Stimulated activated CD4-positive, alpha-beta T cell treated with anti-CD3 and anti-CD28 coated beads, Interleukin-2, amount 100 ng/mL, for 24 hours (primary cell): Measurements from ENCODE around the gene ACTRT3.
A peak's percentile ranks its signal among the peaks of the same experiment; 100 is the strongest.

Experiments used
- DNase-seq, 2 donors: peaks; one replicate each; pipeline ENCODE4 v3.0.0-alpha.2; 2020

Gene ACTRT3

DNA sequence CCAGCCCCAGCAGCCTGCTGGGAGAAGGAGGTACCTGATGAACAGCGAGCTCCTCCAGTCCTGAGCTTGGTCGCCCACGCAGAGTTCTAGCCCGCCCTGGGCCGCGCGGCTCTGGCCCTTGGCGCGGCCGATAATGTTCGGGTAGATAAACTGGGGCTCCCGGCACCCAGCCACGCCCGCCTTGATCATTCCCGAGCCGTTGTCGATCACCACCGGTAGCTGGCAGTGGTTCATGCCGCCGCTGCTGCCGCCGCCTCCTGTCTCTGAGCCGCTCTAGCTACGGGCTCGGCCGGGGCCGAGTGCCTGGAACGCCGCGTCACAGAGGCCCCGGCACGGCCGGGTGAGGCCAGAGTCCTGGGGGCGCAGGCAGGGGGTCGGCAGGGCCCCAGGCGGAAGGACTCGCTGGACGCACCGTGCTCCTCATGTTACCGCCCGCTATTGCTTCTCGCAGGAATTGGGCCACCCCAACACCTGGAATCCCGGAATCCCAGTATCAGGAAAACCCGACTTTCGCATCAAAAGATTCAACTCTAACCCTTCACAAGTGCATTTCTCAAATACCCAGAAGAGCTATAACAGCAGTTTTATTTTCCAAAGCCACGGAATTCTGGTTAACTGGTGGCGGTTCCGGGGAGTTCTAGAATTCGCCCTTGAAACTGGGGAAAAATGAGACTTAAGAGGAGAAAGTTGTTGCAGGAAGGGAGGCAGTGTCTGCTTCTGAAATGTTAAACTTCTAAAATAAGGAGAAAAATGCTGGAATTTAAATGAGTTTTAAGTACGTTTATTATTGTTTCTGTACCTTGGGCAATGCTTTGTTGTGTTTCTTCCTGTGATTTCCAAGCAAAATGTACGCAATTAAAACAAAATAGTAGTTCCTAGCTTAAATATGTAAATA is at the start of gene ACTRT3:
TSS of gene ACTRT3 (minus strand) at position 275 of the 895 bp plus-strand sequence. CDS start at position 234, 41 bp downstream.
- DNase-seq = peak; percentile 66 to 71

DNA sequence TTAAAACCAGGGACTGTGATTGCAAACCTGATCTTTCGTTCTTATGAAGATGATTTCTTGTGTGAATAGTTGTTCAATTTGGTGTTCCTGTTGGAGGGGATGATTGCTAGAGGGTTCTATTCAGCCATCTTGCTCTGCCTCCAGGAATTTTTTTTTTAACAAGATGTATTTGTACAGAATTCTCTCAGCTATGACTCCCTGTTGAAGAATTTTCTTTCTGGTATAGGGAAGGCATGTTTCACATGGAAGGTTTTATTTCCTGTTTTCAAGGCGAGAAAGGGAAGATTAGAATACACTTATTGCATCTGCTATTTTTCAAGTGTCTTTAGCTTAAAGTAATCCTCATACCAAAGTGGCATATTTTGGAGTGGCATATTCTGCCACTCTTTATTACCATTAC is 49.0 kb upstream of the ACTRT3 start:
- no peak for DNase-seq

GRCh38 chr3:169815590-169816150 is 46.3 kb upstream of the ACTRT3 start:
- DNase-seq = no peak

DNA sequence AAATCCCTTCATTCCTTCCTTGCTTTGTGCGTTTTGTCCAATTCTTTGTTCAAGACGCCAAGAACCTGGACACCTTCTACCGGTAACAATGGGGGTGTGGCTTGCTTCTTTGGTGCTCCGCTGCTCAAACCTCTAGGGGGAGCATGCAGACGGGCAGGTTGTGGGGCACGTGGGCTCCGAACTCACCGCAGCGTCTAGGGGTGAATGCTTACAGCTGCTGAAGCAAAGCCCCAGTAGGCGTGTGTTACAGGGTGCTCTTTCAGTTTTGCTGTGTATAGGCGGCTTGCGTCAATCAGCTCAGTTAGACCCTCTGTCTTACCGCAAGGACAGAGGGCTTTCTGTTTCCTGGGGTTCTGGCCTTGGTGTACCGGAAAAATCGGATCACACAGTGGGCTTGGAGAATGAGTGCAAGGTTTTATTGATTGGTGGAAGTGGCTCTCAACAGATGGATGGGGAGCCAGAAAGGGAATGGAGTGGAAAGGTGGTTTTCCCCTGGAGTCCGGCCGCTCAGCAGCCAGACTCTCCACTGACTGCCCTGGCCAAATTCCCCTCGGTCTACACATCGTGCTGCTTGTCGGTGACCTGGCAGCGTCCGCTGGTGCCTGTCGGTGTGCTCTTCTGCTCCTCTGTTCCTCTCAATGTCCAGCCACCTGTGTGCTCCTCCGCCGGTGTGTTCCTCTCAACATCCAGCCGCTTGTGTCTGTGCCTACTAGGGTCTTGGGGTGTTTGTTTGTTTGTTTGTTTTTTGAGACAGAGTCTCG is 44.6 kb upstream of the ACTRT3 start:
- DNase-seq = peak; percentile 65 to 72

GRCh38 chr3:169813278-169813677 is 43.9 kb upstream of the ACTRT3 start:
- DNase-seq = no peak

DNA sequence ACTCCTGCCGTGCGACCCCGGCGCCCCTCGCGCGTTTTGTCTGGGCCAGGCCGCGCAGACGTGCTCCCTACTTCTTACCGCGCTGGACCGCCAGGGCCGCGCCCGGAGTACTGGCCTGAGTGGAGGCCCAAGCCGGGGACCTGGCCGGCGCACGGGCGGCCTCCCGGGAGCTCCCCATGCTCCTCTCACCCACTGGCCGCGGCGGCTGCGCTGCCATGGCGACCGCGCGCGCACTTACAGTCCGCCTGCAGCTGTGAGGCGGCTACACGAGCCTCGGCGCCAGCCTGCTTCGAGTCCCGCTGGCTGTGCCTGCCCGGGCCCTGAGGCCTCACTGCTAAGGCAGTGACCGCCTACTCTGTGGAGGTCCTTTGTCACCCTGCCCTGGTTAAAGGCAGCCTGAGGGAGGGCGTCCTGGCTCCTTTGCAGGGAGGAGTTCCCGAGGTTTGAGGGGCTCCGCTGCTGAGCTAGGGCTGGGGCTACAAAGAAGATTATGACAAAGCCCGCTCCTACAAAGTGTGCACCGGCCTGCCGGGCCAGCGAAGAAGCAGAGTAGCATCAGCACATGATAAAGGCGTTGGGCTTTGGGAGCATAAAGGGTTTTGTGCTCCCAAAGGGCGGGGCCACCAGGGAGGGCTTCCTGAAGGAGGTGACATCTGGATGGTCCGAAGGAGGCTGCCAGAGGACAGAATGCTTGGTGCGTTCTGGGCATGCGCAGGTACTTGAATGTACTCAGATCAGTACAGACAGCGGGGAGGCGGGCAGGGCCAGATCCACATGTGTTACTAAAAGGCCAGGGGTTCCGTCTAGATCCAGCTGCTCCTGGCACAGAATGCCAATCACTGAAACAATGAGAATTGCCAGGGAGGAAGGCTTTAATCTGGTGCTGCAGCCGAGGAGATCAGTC is 43.2 kb upstream of the ACTRT3 start, which contains the start of the genes LRRC34 and LRRIQ4:
TSS of gene LRRC34 (minus strand) at position 573 of the 904 bp plus-strand sequence. CDS start at position 217, 356 bp downstream.
TSS of gene LRRIQ4 (plus strand) at position 539 of the 904 bp plus-strand sequence. CDS start 9,052 bp downstream, outside the sequence.
- peak; percentile 75 to 81 for DNase-seq

DNA sequence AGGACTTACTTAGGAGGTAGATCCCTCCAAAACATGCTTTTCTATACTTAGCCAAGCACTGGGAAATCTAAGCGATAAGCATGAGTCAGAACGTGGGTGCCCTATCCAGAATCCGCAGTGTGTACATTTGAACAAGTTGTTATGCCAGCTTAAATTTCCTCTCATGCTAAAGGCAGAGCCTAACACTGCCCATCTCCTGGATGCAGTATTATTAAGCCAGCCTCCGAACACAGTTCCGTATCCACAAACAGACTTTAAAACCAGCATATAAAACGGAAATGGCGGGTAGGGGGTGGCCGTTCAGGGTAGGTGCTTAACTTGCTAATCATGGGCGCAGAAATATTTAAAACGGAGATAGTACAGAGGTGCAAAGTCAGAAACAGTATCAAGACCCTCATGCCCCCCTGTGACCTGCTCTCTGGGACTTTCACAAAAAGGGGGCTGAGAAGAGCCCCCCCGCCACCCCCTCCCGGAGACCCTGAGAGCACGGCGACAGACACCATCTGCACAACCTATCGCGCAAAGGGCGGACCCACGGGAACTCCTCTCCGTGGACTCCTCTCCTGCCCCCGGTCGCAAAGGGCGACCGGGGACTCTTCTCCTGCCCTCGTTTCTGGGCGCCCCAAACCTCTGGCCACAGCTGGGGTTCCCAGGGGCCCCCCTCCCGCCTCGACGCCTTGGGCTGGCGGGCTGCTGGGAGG is 42.4 kb upstream of the ACTRT3 start:
- no peak for DNase-seq

DNA sequence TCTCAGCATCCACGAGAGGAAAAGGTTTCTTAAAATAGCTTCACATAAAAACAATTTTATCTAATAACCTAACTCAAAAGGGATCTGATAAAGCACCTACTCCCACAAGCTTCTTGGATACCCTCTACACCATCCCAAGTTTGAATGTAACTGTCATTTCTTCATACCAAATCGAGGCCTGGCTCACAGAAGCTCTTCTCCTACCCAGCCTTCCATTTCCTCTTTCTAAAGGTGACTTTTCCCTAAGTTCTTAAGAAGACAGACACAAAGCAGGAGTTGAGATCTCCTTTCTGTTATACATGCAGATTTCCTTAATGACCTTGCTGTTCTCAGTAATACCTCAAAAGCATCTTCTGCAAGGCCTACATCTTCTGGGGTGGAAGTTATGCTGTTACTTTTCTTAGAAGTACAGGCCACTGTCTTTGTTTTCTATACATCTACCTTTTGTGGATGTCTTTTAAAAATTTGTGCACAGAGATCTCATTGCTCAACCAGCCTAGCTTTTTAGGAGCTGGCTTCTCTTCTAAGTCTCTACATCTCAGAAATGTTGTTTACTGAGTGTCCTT is 40.0 kb upstream of the ACTRT3 start:
- no peak for DNase-seq

- no peak for DNase-seq
Observed at GRCh38 chr3:169804681-169805080, 35.3 kb upstream of the ACTRT3 start.

DNA sequence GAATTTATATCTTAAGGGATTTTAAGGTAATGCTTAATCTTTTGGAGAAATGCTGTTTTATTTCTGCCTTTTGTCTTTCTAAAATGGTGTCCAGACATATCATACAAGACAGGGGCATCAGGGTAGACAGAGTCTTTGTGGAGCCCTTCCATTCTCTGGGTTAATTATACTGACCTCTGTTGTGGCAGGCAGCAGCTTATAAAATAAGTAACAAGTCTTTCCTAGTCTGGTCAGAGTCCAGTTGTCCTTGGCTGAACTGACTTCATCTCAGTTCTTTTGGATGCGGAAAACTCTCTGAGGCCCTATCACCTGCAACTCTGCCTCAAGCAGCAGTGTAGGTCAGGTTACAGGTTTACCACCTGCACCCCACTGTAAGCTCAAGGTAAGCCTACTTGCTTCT is 23.0 kb upstream of the ACTRT3 start:
- no peak for DNase-seq

DNA sequence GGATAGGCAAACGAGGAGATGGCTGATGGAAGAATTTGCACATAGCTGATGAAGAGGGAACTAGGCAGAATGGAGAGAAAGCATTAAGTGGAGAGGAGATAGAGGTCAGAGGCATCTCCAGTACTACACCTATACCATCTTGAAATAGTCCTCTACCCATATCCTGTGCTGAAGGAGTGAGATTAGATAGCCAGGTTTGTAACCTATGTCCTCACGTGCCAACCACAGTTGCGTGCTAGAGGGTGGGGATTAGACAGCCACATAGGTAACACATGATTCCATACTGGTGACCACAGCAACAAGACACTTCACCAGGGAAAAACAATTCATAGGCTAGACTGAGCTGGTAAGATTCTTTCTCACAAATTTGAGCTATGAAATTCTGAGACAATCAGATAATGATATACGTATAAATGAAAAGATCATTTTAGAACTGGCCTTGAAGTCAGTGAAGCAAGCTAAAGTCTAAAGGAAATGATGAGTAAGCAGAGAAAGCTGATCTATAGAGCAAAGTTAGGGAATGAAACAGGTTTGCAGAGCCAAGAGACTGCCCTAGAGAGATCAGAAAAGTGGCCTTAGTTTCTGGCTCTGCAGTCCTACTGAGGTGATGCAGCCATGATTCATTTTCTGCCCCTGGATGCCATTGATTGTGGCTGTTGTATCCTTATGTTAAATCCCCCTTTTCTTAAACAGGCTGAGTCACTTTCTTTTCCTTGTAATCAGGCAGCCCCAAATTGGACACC is 21.5 kb upstream of the ACTRT3 start:
- DNase-seq = no peak

DNA sequence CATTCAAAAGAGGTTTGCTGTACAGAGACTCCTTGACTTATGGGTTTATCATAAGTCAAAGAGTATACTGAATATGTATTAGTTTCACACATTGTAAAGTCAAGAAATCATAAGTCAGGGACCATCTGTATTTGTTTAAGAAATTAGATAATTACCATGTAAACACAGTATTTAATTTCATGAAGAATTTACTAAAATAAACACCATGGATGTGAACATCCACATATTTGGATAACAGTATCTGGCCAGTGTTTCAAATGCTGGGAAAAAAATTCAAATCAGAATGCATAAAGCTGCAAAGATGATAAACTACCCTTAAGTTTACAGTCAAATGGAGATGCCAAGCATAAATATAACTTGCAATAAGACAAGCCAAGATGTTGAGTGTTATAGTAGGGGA is 20.9 kb upstream of the ACTRT3 start:
- DNase-seq = no peak

DNA sequence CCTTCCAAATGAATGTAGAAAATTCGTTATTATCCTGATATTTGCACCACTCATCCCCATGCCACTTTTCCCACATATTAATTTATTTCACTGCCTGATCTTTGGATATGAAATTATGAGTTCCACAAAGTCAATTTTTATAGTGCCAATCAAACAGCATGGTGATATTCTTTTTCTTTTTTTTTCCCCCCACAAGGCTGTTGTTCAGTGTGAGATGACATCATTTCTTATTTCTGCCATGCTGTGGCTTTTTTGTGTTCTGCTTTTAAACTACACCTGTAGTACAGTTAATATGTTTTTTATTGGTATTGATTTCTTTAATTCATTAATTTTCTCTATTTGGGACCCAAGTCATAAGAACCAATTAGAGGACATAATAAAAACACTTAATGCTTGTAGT is 18.4 kb upstream of the ACTRT3 start:
- no peak for DNase-seq

DNA sequence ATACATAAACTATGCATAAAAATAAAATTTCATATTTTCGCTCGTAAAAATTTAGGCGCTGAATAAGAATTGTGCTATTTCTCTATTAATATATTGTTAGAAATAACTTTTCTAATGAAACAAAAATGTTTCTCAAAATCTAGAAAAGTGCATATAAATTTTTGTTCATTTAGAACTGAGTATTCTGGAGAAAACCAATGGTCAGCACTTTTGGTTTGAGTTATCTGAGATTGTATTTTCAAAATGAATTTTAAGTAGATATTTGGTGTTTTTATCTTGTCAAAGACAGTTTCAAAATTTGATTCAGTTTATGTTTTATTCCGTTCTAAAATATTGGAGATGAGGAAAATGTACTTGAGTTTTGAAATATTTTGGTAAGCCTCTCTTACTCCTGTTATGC is 17.8 kb upstream of the ACTRT3 start:
- no peak for DNase-seq

GRCh38 chr3:169781209-169781855 is 12.0 kb upstream of the ACTRT3 start:
- DNase-seq = no peak

DNA sequence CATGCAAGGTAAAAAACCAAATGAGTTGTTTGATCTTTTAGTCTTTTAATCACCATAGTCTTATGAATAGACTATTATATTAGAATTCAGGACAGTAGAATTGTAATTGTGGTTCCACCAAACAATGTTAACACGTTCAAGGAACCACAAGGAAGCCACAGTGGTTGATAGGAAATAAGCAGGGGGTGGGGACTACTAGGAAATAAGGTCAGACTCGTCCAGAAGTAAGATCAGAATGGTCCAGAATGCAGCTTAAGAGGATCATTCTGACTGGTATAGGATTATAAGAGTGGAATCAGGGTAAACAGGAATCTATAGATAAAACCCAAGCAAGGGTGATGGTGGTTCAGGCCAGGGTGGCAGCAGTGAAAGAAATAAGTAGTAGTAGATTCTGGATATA is 11.4 kb upstream of the ACTRT3 start:
- DNase-seq = no peak

GRCh38 chr3:169777822-169778221 is 8.5 kb upstream of the ACTRT3 start:
- no peak for DNase-seq

DNA sequence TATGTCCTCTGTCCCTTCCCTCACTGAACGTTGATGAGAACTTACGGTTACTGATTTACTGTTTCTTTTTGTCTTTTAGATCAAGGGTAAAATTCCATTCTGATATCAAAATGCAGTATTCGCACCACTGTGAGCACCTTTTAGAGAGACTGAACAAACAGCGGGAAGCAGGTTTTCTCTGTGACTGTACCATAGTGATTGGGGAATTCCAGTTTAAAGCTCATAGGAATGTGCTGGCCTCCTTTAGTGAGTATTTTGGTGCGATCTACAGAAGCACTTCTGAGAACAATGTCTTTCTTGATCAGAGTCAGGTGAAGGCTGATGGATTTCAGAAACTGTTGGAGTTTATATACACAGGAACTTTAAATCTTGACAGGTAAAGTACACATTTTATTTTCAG is 4.8 kb upstream of the ACTRT3 start:
- no peak for DNase-seq

GRCh38 chr3:169772897-169773816 is 3.8 kb upstream of the ACTRT3 start, which contains the start of gene MYNN:
Gene MYNN, plus strand, starts transcription at chr3:169773396. Its CDS starts 900 bp downstream, at chr3:169774296.
- peak; percentile 92 to 93 for DNase-seq
